Neural cell (in vitro differentiated cells): ENCODE results near the gene ARHGAP27. TPM values are rescaled to one million over a fixed set of nuclear protein-coding genes. Genes with fewer than 3 reads are reported as not detected.

Source experiments
- H2AFZ ChIP-seq: fragments of 200-600, 300-800 bp; sonication (generic), shearing (Covaris generic); 2 replicates; pipeline ENCODE4 v1.6.0; 2014; ENCODE audit warnings: low read depth, mild to moderate bottlenecking, antibody characterized with exemption, low read length, moderate library complexity
- H3F3A ChIP-seq: fragments of 200-600 bp; shearing (Covaris generic); 2 replicates; pipeline ENCODE4 v1.6.1; 2016; ENCODE audit warnings: mild to moderate bottlenecking, moderate library complexity, mixed read lengths, antibody characterized with exemption, low read length; ENCODE audit not compliant: insufficient read depth, poor library complexity, severe bottlenecking
- H3K27ac ChIP-seq: fragments of 200-600, 300-800 bp; sonication (generic), shearing (Covaris generic); 2 replicates; pipeline ENCODE4 v1.5.1; 2014; ENCODE audit warnings: mild to moderate bottlenecking, low read length, moderate library complexity
- H3K27me3 ChIP-seq: fragments of 300-800, 200-600 bp; sonication (generic), shearing (Covaris generic); 2 replicates; pipeline ENCODE4 v1.6.0; 2014; ENCODE audit warnings: mild to moderate bottlenecking, low read depth, low read length, moderate library complexity; ENCODE audit not compliant: insufficient read depth
- H3K36me3 ChIP-seq: fragments of 300-800, 200-600 bp; sonication (generic), shearing (Covaris generic); 2 replicates; pipeline ENCODE4 v1.5.1; 2014; ENCODE audit warnings: mild to moderate bottlenecking, antibody characterized with exemption, low read length, moderate library complexity; ENCODE audit not compliant: insufficient read depth
- H3K4me2 ChIP-seq: fragments of 300-800, 200-600 bp; sonication (generic), shearing (Covaris generic); 2 replicates; pipeline ENCODE4 v1.6.0; 2014; ENCODE audit warnings: mild to moderate bottlenecking, low read length
- H3K4me3 ChIP-seq: fragments of 300-800, 200-600 bp; sonication (generic), shearing (Covaris generic); 2 replicates; pipeline ENCODE4 v1.5.1; 2014; ENCODE audit warnings: mild to moderate bottlenecking, low read length, moderate library complexity
- H3K79me2 ChIP-seq: fragments of 200-600 bp; shearing (Covaris generic); replicated peaks from 2 replicates; pipeline ENCODE4 v1.6.0; 2014; ENCODE audit warnings: mild to moderate bottlenecking, low read length, moderate library complexity; ENCODE audit not compliant: insufficient read depth
- H3K9ac ChIP-seq: fragments of 300-800, 200-600 bp; sonication (generic), shearing (Covaris generic); 2 replicates; pipeline ENCODE4 v1.6.1; 2016; ENCODE audit warnings: mild to moderate bottlenecking, low read length, mixed read lengths
- H3K9me2 ChIP-seq: fragments of 200-600 bp; shearing (Covaris generic); 2 replicates; pipeline ENCODE4 v1.6.1; 2016; ENCODE audit warnings: mild to moderate bottlenecking, low read length, mixed read lengths; ENCODE audit not compliant: insufficient read depth
- H3K9me3 ChIP-seq: fragments of 200-600, 300-800 bp; sonication (generic), shearing (Covaris generic); 2 replicates; pipeline ENCODE4 v1.6.1; 2016; ENCODE audit warnings: mild to moderate bottlenecking, mixed run types, low read length, moderate library complexity, mixed read lengths
- H4K20me1 ChIP-seq: fragments of 200-600 bp; shearing (Covaris generic); 2 replicates; pipeline ENCODE4 v1.6.1; 2016; ENCODE audit warnings: mild to moderate bottlenecking, mixed run types; ENCODE audit not compliant: insufficient read depth
- CTCF ChIP-seq: fragments of 450-650 bp; IDR thresholded peaks from 2 replicates; pipeline ENCODE4 v1.5.1; 2014; ENCODE audit warnings: antibody characterized with exemption, mild to moderate bottlenecking, moderate library complexity; ENCODE audit not compliant: poor library complexity, severe bottlenecking
- EP300 ChIP-seq: fragments of 450-650 bp; conservative IDR thresholded peaks from 2 replicates; pipeline ENCODE4 v1.6.1; 2014; ENCODE audit warnings: antibody characterized with exemption, mild to moderate bottlenecking, moderate library complexity; ENCODE audit not compliant: poor library complexity, severe bottlenecking
- EZH2 ChIP-seq: fragments of 200-600, 300-800 bp; shearing (Covaris generic), sonication (generic); IDR thresholded peaks from 2 replicates; pipeline ENCODE4 v1.6.1; 2014; ENCODE audit warnings: antibody characterized with exemption, low read length, borderline replicate concordance, mild to moderate bottlenecking; ENCODE audit not compliant: insufficient read depth, poor library complexity, severe bottlenecking
- MXI1 ChIP-seq: fragments of 450-650 bp; conservative IDR thresholded peaks from 2 replicates; pipeline ENCODE4 v1.6.1; 2014; ENCODE audit warnings: antibody characterized with exemption, mild to moderate bottlenecking; ENCODE audit not compliant: poor library complexity, severe bottlenecking
- POLR2AphosphoS5 ChIP-seq: IDR thresholded peaks from 2 replicates; pipeline ENCODE4 v1.6.1; 2012
- RAD21 ChIP-seq: fragments of 450-650 bp; conservative IDR thresholded peaks from 2 replicates; pipeline ENCODE4 v1.6.1; 2014; ENCODE audit warnings: antibody characterized with exemption, mild to moderate bottlenecking, moderate library complexity
- REST ChIP-seq: IDR thresholded peaks from 2 replicates; pipeline ENCODE4 v1.6.1; 2012; ENCODE audit warnings: borderline replicate concordance
- SMC3 ChIP-seq: fragments of 450-650 bp; conservative IDR thresholded peaks from 2 replicates; pipeline ENCODE4 v1.6.1; 2014; ENCODE audit warnings: antibody characterized with exemption, mild to moderate bottlenecking, moderate library complexity; ENCODE audit not compliant: poor library complexity
- TAF1 ChIP-seq: IDR thresholded peaks from 2 replicates; pipeline ENCODE4 v1.6.1; 2012; ENCODE audit warnings: low read depth
- polyA plus RNA-seq: library from polyadenylated mRNA; depleted of rRNA; stranded (reverse); fragments of >200 nt; gene quantifications from 2 replicates; pipeline ENCODE4 v1.2.3, GENCODE V29; 2014

Gene ARHGAP27
- polyA plus RNA-seq, 1 donor from 2014 or later: 7.4 TPM

- Histone ChIP-seq H3K9me2 (no peaks in the 10 kb centered on the region), H4K20me1 (no peaks in the 10 kb centered on the region), H3K9ac (no peak overlapping the region), H3K36me3 (no peaks in the 10 kb centered on the region), H3K27me3 (peaks cover 3% of the 10 kb centered on the region), H3K4me2 (no peak overlapping the region), H3K4me3 (no peak overlapping the region), H3K79me2 (no peaks in the 10 kb centered on the region), H3F3A (no peaks in the 10 kb centered on the region), H2AFZ (no peak overlapping the region), H3K9me3 (no peaks in the 10 kb centered on the region), H3K27ac (no peak overlapping the region)
- no peak for TF ChIP-seq RAD21
- TF ChIP-seq MXI1: no peak
- no peak for TF ChIP-seq POLR2AphosphoS5
- TF ChIP-seq TAF1: no peak
- no peak for TF ChIP-seq EZH2
- TF ChIP-seq CTCF: no peak
- no peak for TF ChIP-seq REST
- TF ChIP-seq EP300: no peak
- TF ChIP-seq SMC3: no peak
These were observed 61.7 kb downstream of the ARHGAP27 start for GRCh38 chr17:45370949-45371413.

GRCh38 chr17:45369421-45369820 lies 63.2 kb downstream of the ARHGAP27 start:
- H3K4me3 ChIP-seq: no peak overlapping the region
- H4K20me1 ChIP-seq: no peaks in the 10 kb centered on the region
- no peaks in the 10 kb centered on the region for H3K36me3 ChIP-seq
- no peaks in the 10 kb centered on the region for H3K9me3 ChIP-seq
- no peak overlapping the region for H2AFZ ChIP-seq
- TF ChIP-seq EP300: no peak
- no peak for TF ChIP-seq TAF1
- no peaks in the 10 kb centered on the region for H3K9me2 ChIP-seq
- no peak overlapping the region for H3K27ac ChIP-seq
- no peaks in the 10 kb centered on the region for H3F3A ChIP-seq
- H3K9ac ChIP-seq: no peak overlapping the region
- H3K27me3 ChIP-seq: peaks cover 3% of the 10 kb centered on the region
- no peak overlapping the region for H3K4me2 ChIP-seq
- H3K79me2 ChIP-seq: no peaks in the 10 kb centered on the region

- Histone ChIP-seq H3K27me3 (peaks cover 3% of the 10 kb centered on the region), H3K9me3 (no peaks in the 10 kb centered on the region), H3K9ac (no peak overlapping the region), H3K27ac (no peak overlapping the region), H3K36me3 (no peaks in the 10 kb centered on the region), H3K9me2 (no peaks in the 10 kb centered on the region), H3K79me2 (no peaks in the 10 kb centered on the region), H3F3A (no peaks in the 10 kb centered on the region), H2AFZ (no peak overlapping the region), H4K20me1 (no peaks in the 10 kb centered on the region), H3K4me2 (no peak overlapping the region), H3K4me3 (no peak overlapping the region)
- TF ChIP-seq EZH2 (no peak), POLR2AphosphoS5 (no peak), SMC3 (no peak)
These were observed 64.0 kb downstream of the ARHGAP27 start for GRCh38 chr17:45368651-45369050.
